NCI-H128 (cell line): ENCODE results near the gene ERP44.
"Not testable (repeated sequence)": the region's sequence is repeated elsewhere in the genome, so short reads cannot be mapped to it uniquely, and the experiment has no call there.

ENCODE experiments used
- DNase-seq: peaks from one replicate; lab custom pipeline; 2025; ENCODE audit not compliant: unreplicated experiment; lab: John Stamatoyannopoulos, UW

Gene ERP44

GRCh38 chr9:100101608-100102007, 2.8 kb upstream of the ERP44 start:
- DNase-seq = no peak

- DNase-seq = no peak
These were observed 1.4 kb upstream of the ERP44 start for GRCh38 chr9:100100146-100100667.

DNA sequence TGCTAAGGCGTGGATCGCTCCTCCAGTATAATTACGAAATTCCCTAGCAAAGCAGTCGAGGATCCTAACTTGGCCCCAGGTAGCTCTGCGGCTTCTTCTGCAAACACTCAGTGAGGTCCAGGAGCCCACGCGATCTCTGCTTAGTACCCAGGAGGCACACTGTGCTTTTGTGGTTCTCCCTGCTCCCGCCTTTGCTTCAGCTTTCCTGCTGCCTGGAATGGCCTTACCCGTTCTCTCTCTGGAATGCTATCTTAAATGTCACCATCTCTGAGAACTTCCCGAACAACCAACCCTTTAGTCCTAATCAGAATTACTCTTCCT, 882 bp upstream of the ERP44 start:
- peak; percentile 5 for DNase-seq

GRCh38 chr9:100098046-100098886, 534 bp downstream of the ERP44 start:
- DNase-seq = peak; percentile 10

DNA sequence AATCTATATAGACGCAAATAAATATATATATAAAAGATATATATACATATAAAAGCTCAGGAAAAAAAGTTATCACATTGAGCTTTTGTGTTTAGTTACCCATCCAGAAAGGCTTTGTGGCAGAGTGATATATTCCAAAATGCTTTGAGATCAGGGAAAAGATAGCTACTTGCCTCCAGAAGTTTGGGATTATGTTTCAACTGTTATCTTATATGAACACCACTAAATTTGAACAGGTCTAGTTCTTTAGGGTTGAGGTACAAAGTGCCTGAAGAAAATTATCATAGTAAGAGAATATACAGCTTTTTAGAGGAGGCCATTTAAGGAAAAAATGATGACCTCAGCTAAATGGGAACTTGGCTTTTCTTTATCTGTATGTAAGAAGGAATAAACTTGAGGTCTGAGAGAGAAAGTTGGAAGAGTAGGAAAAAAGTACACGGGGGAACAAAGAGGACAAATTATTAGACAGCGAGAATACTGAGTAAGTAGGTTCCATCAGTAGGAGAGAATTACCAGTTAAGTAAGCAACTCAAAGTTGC, 2.4 kb downstream of the ERP44 start:
- no peak for DNase-seq

- DNase-seq = not testable (repeated sequence)
These were observed 4.4 kb downstream of the ERP44 start for GRCh38 chr9:100094411-100094810.

GRCh38 chr9:100092066-100092465, 6.7 kb downstream of the ERP44 start:
- no peak for DNase-seq

GRCh38 chr9:100091650-100092049, 7.2 kb downstream of the ERP44 start:
- DNase-seq = no peak

GRCh38 chr9:100090880-100091279, 7.9 kb downstream of the ERP44 start:
- no peak for DNase-seq

DNA sequence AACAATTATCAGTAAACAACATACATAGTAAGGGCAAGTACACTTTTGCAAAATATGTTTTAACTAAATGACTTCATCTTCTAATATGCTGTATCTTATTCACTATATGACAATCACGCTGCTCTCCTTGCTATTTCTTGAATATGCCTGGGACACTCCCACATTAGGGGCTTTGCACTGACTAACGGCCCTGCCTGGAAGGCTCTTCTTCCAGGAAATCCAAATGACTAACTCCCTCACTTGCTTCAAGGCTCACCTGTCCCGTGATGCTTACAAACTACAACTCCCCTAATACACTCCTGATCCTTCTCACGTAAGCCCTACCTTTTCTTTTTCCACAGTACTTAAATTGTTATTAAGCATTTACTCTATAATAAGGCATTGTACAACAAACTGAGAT, 10.6 kb downstream of the ERP44 start:
- no peak for DNase-seq

GRCh38 chr9:100087218-100087617, 11.6 kb downstream of the ERP44 start:
- no peak for DNase-seq

DNA sequence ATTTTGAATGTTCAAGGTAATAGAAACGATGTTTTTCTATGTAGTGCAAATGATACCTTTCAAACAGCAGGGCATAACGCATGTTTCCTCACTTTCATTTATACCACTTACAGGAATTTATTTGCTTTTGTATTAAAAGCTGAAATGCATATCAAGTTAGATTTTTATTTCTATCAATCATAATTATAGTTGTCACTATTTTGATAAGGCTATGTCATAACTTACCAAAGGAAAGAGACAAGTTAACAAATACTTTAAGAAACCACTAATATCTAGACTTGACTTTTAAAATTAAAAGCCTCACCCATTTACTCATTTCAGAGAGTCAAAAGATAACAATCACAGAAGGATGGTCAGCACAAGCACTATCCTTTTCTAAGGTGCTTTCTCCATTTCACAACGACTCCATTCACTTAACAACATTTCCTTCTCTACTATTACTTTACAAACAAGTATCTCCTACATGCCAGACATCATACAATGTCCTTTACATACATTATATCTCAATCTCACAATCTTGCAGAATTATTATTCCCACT, 12.6 kb downstream of the ERP44 start:
- DNase-seq = no peak

DNA sequence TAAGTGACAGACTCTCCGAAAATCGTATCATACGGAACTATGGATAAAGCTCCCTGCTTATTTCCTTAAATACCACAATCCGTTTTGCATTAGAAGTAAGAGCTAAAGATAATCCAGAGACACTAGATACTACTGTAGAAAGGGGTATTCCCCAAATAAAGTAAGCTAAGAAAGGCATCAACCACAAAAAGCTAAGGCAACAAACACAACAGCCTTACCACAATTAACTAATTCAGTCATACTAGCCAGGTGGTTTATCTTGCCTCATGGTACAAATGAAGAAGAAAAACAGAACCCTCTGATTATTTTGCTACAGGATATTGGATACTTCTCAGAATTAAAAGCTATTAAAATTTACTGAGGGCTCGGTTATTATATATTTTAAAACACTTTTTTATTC, 14.1 kb downstream of the ERP44 start:
- DNase-seq = no peak

- no peak for DNase-seq
These were observed 14.7 kb downstream of the ERP44 start for GRCh38 chr9:100084128-100084453.

GRCh38 chr9:100083448-100084127, 15.2 kb downstream of the ERP44 start:
- no peak for DNase-seq

DNA sequence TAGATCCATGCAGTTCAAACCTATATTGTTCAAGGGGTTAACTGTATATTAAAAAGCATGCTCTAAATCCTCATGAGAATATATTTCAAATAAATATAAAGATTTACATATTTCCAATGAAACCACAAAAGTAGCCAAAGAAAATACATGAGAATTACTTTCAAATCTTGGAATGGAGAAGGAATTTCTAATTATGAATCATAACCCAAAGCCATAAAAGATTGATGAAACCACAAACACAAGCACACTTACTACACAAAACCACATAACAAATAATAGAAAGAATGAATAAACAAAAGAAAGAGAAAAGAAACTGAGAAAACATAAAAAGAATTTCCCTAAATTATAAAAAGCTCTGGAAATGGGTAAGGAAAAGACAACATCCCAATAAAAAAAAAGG, 16.0 kb downstream of the ERP44 start:
- no peak for DNase-seq

DNA sequence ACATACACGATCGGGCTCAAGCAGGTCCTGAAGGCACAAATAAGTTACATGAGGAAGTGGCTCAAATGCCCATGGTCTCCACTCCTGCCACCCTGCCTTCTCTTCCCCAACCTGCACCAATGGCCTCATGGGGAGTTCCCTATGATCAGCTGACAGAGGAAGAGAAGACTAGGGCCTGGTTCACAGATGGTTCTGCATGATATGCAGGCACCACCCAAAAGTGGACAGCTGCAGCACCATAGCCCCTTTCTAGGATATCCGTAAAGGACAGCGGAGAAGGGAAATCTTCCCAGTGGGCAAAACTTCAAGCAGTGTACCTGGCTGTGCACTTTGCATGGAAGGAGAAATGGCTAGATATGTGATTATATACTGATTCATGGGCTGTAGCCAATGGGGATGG, 22.5 kb downstream of the ERP44 start:
- not testable (repeated sequence) for DNase-seq

DNA sequence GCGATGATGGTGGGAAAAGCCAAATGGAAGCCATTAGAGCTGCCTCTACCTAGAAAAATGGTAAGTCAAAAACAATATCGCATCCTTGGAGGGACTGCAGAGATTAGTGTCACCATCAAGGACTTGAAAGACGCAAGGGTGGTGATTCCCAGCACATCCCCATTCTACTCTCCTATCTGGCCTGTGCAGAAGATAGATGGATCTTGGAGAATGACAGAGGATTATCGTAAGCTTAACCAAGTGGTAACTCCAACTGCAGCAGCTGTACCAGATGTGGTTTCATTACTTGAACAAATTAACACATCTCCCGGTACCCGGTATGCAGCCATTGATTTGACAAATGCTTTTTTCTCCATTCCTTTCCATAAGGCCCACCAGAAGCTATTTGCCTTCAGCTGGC, 23.8 kb downstream of the ERP44 start:
- no peak for DNase-seq

GRCh38 chr9:100074093-100074492, 24.7 kb downstream of the ERP44 start:
- DNase-seq = no peak

DNA sequence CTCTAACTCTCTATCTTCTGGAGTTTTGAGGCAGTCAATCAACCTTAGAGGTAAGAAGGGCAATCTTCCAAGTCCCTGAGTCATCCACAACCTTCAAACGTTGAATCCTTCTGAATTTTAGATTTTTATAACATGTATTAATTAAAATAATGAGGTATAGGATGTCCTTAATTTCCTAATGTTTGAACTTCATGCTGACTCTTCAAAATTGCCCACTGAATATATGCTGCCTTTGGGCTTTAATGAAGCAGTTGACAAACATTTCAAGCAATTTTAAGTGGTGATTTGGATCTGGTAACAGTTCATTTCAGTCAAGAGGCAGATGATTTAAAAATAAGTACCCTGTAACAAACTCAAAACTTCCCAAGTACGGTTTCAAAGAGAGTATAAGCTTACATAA, 26.0 kb downstream of the ERP44 start:
- no peak for DNase-seq

DNA sequence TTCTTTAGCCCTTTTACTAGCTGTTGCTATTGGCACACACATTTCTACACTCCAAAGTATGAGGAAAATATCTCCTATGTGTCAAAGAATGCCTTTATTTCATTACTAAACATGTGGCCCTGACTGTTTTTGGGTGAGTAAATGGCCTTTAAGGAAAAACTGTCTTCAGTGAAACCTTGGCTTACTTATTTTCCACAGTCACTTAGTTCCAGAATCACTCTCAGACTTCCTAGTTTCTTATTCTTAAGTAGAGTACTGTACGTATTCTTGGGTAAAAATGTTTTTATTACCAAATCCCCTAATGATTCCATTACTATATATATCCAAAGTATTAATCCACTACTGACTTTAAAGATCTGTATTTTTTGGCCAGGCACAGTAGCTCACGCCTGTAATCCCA, 27.5 kb downstream of the ERP44 start:
- no peak for DNase-seq
